ENCODE results near the gene FAM229B.

DNA sequence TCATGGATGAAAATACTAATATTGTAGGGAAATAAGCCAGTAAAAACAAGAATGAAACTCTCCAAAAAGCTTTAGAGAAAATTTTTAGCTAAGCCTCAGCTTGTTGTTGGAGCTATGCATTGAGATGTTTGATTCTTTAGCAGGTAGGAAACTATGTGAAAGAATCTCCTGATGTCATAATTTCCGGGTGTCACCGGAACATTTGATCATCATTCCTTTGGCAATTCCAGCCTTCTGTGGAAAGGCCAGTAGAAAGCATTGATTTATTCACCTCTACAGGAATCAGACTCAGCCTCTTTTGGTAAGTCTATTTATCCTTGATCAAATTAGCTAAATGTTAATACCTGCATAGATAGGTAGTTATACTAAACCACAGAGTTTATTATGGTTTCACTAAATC, 9.5 kb downstream of the FAM229B start:
- TF ChIP-seq, protein P1, sequence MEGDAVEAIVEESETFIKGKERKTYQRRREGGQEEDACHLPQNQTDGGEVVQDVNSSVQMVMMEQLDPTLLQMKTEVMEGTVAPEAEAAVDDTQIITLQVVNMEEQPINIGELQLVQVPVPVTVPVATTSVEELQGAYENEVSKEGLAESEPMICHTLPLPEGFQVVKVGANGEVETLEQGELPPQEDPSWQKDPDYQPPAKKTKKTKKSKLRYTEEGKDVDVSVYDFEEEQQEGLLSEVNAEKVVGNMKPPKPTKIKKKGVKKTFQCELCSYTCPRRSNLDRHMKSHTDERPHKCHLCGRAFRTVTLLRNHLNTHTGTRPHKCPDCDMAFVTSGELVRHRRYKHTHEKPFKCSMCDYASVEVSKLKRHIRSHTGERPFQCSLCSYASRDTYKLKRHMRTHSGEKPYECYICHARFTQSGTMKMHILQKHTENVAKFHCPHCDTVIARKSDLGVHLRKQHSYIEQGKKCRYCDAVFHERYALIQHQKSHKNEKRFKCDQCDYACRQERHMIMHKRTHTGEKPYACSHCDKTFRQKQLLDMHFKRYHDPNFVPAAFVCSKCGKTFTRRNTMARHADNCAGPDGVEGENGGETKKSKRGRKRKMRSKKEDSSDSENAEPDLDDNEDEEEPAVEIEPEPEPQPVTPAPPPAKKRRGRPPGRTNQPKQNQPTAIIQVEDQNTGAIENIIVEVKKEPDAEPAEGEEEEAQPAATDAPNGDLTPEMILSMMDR (conservative IDR thresholded peaks at IDR 0.05 in 1 of 2, IDR thresholded peaks at IDR 0.05 in 1 of 2; ENCODE audit: low read depth in 1 of 2, low read length in 2 of 2), result no peak
- TF ChIP-seq EZH2 (IDR thresholded peaks at IDR 0.05; ENCODE audit: low read length, missing control alignments), result no peak
